PC-9 (cell line): ENCODE results near the gene FOXL2NB.

ENCODE experiments used
- CTCF ChIP-seq: fragments of 200-600 bp; sonication (generic); conservative IDR thresholded peaks from 2 replicates; pipeline ENCODE4 v1.6.1; 2017; ENCODE audit warnings: mixed run types, antibody characterized with exemption, mild to moderate bottlenecking, moderate library complexity
- EZH2 ChIP-seq: fragments of 200-600 bp; sonication (generic); IDR thresholded peaks from 2 replicates; pipeline ENCODE4 v1.8.0; 2017; ENCODE audit warnings: antibody characterized with exemption, low read depth

GRCh38 chr3:138901567-138901966 is 45.5 kb upstream of the FOXL2NB start:
- TF ChIP-seq CTCF (no peak), EZH2 (no peak)
